SK-N-SH treated with all-trans-retinoic acid at 6 μM for 48 hours (cell line): ENCODE data around the gene CFAP61.

Experiments
- ATAC-seq: fragments of 200-7000 bp; cut with Tn5 transposase; 3 replicates; pipeline ENCODE4 v1.9.1; 2020; ENCODE audit warnings: mild to moderate bottlenecking, moderate library complexity
- ARNTL ChIP-seq: fragments of 450-650 bp; formaldehyde crosslinking; IDR thresholded peaks from 2 replicates; pipeline ENCODE4 v1.5.0; 2020; ENCODE audit warnings: low read depth, mild to moderate bottlenecking, moderate library complexity, borderline replicate concordance
- BACH2 ChIP-seq: fragments of 250-450 bp; sonication (Bioruptor Pico); IDR thresholded peaks from 2 replicates; pipeline ENCODE4 v1.9.0; 2021; ENCODE audit warnings: mild to moderate bottlenecking, borderline replicate concordance
- CSDC2 ChIP-seq: fragments of 250-450 bp; sonication (Bioruptor Pico); IDR thresholded peaks from 2 replicates; pipeline ENCODE4 v1.5.0; 2020; ENCODE audit warnings: mild to moderate bottlenecking, moderate library complexity
- ESRRG ChIP-seq: fragments of 250-450 bp; sonication (Bioruptor Pico); IDR thresholded peaks from 2 replicates; pipeline ENCODE4 v1.6.1; 2021; ENCODE audit warnings: mild to moderate bottlenecking
- GLIS3 ChIP-seq: fragments of 250-450 bp; sonication (Bioruptor Pico); IDR thresholded peaks from 2 replicates; pipeline ENCODE4 v1.5.0; 2020; ENCODE audit warnings: mild to moderate bottlenecking, moderate library complexity
- ISL1 ChIP-seq: fragments of 250-450 bp; sonication (Bioruptor Pico); IDR thresholded peaks from 2 replicates; pipeline ENCODE4 v2.1.2; 2022; ENCODE audit warnings: mild to moderate bottlenecking, moderate library complexity
- PATZ1 ChIP-seq: fragments of 250-450 bp; sonication (Bioruptor Pico); IDR thresholded peaks from 2 replicates; pipeline ENCODE4 v1.8.0; 2020; ENCODE audit warnings: mild to moderate bottlenecking, moderate library complexity, borderline replicate concordance
- RARB ChIP-seq: fragments of 250-450 bp; sonication (Bioruptor Pico); IDR thresholded peaks from 2 replicates; pipeline ENCODE4 v1.8.0; 2021; ENCODE audit warnings: mild to moderate bottlenecking, moderate library complexity
- SNAI2 ChIP-seq: fragments of 250-450 bp; sonication (Bioruptor Pico); IDR thresholded peaks from 2 replicates; pipeline ENCODE4 v1.5.0; 2020; ENCODE audit warnings: mild to moderate bottlenecking, moderate library complexity
- TCF4 ChIP-seq: fragments of 250-450 bp; sonication (Bioruptor Pico); IDR thresholded peaks from 2 replicates; pipeline ENCODE4 v1.8.0; 2021; ENCODE audit warnings: mild to moderate bottlenecking, moderate library complexity, borderline replicate concordance
- TOX ChIP-seq: fragments of 250-450 bp; sonication (Bioruptor Pico); IDR thresholded peaks from 2 replicates; pipeline ENCODE4 v1.8.0; 2021; ENCODE audit warnings: mild to moderate bottlenecking, moderate library complexity, borderline replicate concordance
- TSHZ2 ChIP-seq: fragments of 250-450 bp; sonication (Bioruptor Pico); IDR thresholded peaks from 2 replicates; pipeline ENCODE4 v1.5.0; 2020; ENCODE audit warnings: mild to moderate bottlenecking, moderate library complexity
- ZC3H10 ChIP-seq: fragments of 250-450 bp; sonication (Bioruptor Pico); IDR thresholded peaks from 2 replicates; pipeline ENCODE4 v1.5.1; 2021; ENCODE audit warnings: mild to moderate bottlenecking, moderate library complexity
- ZFP3 ChIP-seq: fragments of 250-450 bp; sonication (Bioruptor Pico); IDR thresholded peaks from 2 replicates; pipeline ENCODE4 v1.5.0; 2020; ENCODE audit warnings: mild to moderate bottlenecking, moderate library complexity
- ZFP30 ChIP-seq: fragments of 450-650 bp; formaldehyde crosslinking; IDR thresholded peaks from 2 replicates; pipeline ENCODE4 v1.5.0; 2022; ENCODE audit warnings: mild to moderate bottlenecking, moderate library complexity
- ZNF70 ChIP-seq: fragments of 450-650 bp; formaldehyde crosslinking; IDR thresholded peaks from 2 replicates; pipeline ENCODE4 v1.5.0; 2020; ENCODE audit warnings: mild to moderate bottlenecking, moderate library complexity
- ZNF8 ChIP-seq: fragments of 450-650 bp; formaldehyde crosslinking; IDR thresholded peaks from 2 replicates; pipeline ENCODE4 v1.5.0; 2020; ENCODE audit warnings: mild to moderate bottlenecking, moderate library complexity
- TF ChIP-seq, protein P1 (sequence below): fragments of 250-450 bp; sonication (Bioruptor Pico); IDR thresholded peaks from 2 replicates; pipeline ENCODE4 v1.8.0; 2021; ENCODE audit warnings: low read depth, mild to moderate bottlenecking, moderate library complexity, borderline replicate concordance
- TF ChIP-seq, protein P2 (sequence below): fragments of 250-450 bp; sonication (Bioruptor Pico); IDR thresholded peaks from 2 replicates; pipeline ENCODE4 v1.5.1; 2021; ENCODE audit warnings: mild to moderate bottlenecking, moderate library complexity

Gene CFAP61

GRCh38 chr20:20304942-20305341 lies 252.6 kb downstream of the CFAP61 start:
- TF ChIP-seq GLIS3 (CRISPR knock-in tag) (no peak), ZFP3 (no peak), ARNTL (CRISPR knock-in tag) (no peak), RARB (CRISPR knock-in tag) (no peak), TCF4 (CRISPR knock-in tag) (no peak)
- TF ChIP-seq, protein P1, sequence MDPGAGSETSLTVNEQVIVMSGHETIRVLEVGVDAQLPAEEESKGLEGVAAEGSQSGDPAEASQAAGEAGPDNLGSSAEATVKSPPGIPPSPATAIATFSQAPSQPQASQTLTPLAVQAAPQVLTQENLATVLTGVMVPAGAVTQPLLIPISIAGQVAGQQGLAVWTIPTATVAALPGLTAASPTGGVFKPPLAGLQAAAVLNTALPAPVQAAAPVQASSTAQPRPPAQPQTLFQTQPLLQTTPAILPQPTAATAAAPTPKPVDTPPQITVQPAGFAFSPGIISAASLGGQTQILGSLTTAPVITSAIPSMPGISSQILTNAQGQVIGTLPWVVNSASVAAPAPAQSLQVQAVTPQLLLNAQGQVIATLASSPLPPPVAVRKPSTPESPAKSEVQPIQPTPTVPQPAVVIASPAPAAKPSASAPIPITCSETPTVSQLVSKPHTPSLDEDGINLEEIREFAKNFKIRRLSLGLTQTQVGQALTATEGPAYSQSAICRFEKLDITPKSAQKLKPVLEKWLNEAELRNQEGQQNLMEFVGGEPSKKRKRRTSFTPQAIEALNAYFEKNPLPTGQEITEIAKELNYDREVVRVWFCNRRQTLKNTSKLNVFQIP (CRISPR knock-in tag), result no peak
- ATAC-seq, result no peak

DNA sequence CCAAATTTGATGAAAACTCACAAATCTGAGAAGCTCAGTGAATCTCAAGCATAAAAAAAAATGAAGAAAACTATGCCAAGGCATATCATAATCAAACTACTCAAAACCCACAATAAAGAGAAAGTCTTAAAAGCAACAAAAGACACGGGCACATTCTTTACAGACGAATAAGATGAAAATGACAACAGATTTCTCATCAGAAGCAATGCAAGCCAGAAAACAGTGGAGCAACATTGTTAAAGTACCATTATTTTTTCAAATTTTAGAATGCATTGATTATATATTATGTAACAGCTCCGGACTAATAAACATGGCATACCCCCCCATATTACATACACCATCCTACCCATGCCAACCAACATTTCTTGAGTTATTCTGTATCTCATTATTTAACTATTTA lies 260.2 kb downstream of the CFAP61 start:
- no peak for ATAC-seq
- no peak for TF ChIP-seq TSHZ2 (CRISPR knock-in tag)
- TF ChIP-seq, all 23 proteins: peak for 0

DNA sequence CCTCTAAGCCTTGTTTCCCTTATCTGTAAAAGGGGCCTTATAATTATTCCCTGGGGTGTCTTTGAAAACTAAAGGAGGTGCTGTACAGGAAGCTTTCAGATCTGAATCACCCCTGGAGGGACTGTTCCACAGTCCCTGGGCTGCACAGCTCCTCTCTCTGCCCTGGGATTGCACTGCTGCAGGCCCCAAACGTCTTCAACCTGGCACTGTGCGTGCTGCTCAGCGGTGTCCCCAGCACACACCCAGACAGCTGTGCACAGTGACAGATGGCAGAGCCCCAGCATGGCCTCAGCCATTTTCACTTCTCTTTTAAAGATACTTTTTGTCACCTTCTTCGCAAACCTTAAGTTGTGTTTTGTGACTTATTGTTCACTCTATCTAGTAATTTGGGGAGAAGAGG lies 264.9 kb downstream of the CFAP61 start:
- ATAC-seq, result no peak
- TF ChIP-seq ISL1 (CRISPR knock-in tag) (no peak), PATZ1 (no peak), SNAI2 (CRISPR knock-in tag) (no peak), CSDC2 (CRISPR knock-in tag) (no peak), ESRRG (CRISPR knock-in tag) (no peak), BACH2 (CRISPR knock-in tag) (no peak), ZNF70 (CRISPR knock-in tag) (no peak), TOX (CRISPR knock-in tag) (no peak), GLIS3 (CRISPR knock-in tag) (no peak), ZFP3 (no peak), ARNTL (CRISPR knock-in tag) (no peak), ZC3H10 (CRISPR knock-in tag) (no peak), ZFP30 (CRISPR knock-in tag) (no peak), TCF4 (CRISPR knock-in tag) (no peak), ZNF8 (CRISPR knock-in tag) (no peak)
- TF ChIP-seq, protein P2, sequence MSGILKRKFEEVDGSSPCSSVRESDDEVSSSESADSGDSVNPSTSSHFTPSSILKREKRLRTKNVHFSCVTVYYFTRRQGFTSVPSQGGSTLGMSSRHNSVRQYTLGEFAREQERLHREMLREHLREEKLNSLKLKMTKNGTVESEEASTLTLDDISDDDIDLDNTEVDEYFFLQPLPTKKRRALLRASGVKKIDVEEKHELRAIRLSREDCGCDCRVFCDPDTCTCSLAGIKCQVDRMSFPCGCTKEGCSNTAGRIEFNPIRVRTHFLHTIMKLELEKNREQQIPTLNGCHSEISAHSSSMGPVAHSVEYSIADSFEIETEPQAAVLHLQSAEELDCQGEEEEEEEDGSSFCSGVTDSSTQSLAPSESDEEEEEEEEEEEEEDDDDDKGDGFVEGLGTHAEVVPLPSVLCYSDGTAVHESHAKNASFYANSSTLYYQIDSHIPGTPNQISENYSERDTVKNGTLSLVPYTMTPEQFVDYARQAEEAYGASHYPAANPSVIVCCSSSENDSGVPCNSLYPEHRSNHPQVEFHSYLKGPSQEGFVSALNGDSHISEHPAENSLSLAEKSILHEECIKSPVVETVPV (CRISPR knock-in tag), result no peak
- TF ChIP-seq, protein P1 (CRISPR knock-in tag), result no peak
